ENCODE data around the gene TRIM52. TPM values are rescaled to one million over a fixed set of nuclear protein-coding genes. Genes with fewer than 3 reads are reported as not detected.

TRIM52 gene
- total RNA-seq, 1 experiment from 2014 or later, result 7.8 TPM

DNA sequence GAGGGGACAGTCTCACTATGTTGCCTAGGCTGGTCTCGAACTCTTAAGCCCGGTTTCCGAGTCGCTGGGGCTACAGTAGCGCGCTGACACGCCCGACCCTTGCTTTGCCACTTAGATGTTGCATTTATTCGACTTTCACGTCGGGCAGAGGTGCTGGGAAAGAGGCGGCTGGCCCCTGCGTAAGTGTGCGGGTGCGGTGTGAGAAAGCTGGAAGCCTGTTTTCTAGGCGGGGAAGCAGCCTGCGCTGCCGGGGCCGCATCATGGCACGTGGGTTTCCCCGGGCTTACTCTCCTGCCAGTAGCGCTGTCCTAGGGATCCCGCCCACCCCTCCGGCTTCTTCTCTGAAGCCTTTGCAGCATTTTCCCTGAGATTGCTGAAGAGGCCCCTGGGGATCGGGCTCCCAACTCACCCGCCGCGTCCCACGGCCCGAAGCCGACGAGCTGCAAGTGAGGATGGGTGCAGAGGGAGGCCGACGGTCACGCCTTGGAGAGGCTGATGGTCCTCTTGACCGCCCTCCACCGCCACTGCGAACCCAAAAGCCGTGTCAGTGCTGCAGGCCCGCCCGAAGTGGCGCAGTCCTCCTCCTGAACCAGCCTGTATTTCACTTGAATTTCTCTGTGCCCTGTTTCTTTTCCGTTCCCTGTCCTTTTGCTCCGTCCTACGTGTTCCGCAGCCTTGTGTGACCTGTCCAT lies 43.7 kb downstream of the TRIM52 start:
- ATAC-seq (peak; percentile 2), DNase-seq (ENCODE audit: low spot score) (peak; percentile 71)
- POLR2A ChIA-PET, result no interaction called here
- no peaks in the 10 kb centered on the region for H3K9me3 Mint-ChIP-seq
- peaks cover 33% of the 10 kb centered on the region for H3K27me3 Mint-ChIP-seq (ENCODE audit: low read depth)
- H3K4me3 Mint-ChIP-seq, result peak overlapping the region; percentile 94
- H3K4me1 Mint-ChIP-seq, result peaks cover 24% of the 10 kb centered on the region
- TF ChIP-seq ETV6 (CRISPR knock-in tag; IDR thresholded peaks at IDR 0.05), result peak; percentile 52; the same call in 1 of the 2 replicates
- TF ChIP-seq, protein P1, sequence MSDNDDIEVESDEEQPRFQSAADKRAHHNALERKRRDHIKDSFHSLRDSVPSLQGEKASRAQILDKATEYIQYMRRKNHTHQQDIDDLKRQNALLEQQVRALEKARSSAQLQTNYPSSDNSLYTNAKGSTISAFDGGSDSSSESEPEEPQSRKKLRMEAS (CRISPR knock-in tag; IDR thresholded peaks at IDR 0.05), result peak; percentile 52; the same call in 1 of the 2 replicates
- 0 out of 2 replicates have a peak, but pooled peaks have one; percentile 76 for TF ChIP-seq FOXP1 (CRISPR knock-in tag; IDR thresholded peaks at IDR 0.05; ENCODE audit: borderline replicate concordance)
- no peak for TF ChIP-seq ZNF396 (CRISPR knock-in tag; IDR thresholded peaks at IDR 0.05; ENCODE audit: borderline replicate concordance)
- TF ChIP-seq, protein P2, sequence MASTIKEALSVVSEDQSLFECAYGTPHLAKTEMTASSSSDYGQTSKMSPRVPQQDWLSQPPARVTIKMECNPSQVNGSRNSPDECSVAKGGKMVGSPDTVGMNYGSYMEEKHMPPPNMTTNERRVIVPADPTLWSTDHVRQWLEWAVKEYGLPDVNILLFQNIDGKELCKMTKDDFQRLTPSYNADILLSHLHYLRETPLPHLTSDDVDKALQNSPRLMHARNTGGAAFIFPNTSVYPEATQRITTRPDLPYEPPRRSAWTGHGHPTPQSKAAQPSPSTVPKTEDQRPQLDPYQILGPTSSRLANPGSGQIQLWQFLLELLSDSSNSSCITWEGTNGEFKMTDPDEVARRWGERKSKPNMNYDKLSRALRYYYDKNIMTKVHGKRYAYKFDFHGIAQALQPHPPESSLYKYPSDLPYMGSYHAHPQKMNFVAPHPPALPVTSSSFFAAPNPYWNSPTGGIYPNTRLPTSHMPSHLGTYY (CRISPR knock-in tag; IDR thresholded peaks at IDR 0.05), result no peak
- no peak for TF ChIP-seq ESRRA (CRISPR knock-in tag; IDR thresholded peaks at IDR 0.05; ENCODE audit: borderline replicate concordance)
- TF ChIP-seq, protein P3, sequence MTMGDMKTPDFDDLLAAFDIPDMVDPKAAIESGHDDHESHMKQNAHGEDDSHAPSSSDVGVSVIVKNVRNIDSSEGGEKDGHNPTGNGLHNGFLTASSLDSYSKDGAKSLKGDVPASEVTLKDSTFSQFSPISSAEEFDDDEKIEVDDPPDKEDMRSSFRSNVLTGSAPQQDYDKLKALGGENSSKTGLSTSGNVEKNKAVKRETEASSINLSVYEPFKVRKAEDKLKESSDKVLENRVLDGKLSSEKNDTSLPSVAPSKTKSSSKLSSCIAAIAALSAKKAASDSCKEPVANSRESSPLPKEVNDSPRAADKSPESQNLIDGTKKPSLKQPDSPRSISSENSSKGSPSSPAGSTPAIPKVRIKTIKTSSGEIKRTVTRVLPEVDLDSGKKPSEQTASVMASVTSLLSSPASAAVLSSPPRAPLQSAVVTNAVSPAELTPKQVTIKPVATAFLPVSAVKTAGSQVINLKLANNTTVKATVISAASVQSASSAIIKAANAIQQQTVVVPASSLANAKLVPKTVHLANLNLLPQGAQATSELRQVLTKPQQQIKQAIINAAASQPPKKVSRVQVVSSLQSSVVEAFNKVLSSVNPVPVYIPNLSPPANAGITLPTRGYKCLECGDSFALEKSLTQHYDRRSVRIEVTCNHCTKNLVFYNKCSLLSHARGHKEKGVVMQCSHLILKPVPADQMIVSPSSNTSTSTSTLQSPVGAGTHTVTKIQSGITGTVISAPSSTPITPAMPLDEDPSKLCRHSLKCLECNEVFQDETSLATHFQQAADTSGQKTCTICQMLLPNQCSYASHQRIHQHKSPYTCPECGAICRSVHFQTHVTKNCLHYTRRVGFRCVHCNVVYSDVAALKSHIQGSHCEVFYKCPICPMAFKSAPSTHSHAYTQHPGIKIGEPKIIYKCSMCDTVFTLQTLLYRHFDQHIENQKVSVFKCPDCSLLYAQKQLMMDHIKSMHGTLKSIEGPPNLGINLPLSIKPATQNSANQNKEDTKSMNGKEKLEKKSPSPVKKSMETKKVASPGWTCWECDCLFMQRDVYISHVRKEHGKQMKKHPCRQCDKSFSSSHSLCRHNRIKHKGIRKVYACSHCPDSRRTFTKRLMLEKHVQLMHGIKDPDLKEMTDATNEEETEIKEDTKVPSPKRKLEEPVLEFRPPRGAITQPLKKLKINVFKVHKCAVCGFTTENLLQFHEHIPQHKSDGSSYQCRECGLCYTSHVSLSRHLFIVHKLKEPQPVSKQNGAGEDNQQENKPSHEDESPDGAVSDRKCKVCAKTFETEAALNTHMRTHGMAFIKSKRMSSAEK (CRISPR knock-in tag; IDR thresholded peaks at IDR 0.05; ENCODE audit: borderline replicate concordance), result no peak
- TF ChIP-seq ZBTB43 (CRISPR knock-in tag; IDR thresholded peaks at IDR 0.05), result 0 out of 2 replicates have a peak, but pooled peaks have one; percentile 19
- TF ChIP-seq, protein P4, sequence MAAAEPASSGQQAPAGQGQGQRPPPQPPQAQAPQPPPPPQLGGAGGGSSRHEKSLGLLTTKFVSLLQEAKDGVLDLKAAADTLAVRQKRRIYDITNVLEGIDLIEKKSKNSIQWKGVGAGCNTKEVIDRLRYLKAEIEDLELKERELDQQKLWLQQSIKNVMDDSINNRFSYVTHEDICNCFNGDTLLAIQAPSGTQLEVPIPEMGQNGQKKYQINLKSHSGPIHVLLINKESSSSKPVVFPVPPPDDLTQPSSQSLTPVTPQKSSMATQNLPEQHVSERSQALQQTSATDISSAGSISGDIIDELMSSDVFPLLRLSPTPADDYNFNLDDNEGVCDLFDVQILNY (CRISPR knock-in tag; IDR thresholded peaks at IDR 0.05), result no peak
- 0 out of 2 replicates have a peak, but pooled peaks have one; percentile 35 for TF ChIP-seq IRF1 (CRISPR knock-in tag; IDR thresholded peaks at IDR 0.05)
- no peak for TF ChIP-seq ZNF138 (CRISPR knock-in tag; conservative IDR thresholded peaks at IDR 0.05)
- TF ChIP-seq, protein P5, sequence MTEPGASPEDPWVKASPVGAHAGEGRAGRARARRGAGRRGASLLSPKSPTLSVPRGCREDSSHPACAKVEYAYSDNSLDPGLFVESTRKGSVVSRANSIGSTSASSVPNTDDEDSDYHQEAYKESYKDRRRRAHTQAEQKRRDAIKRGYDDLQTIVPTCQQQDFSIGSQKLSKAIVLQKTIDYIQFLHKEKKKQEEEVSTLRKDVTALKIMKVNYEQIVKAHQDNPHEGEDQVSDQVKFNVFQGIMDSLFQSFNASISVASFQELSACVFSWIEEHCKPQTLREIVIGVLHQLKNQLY (CRISPR knock-in tag; IDR thresholded peaks at IDR 0.05), result no peak
- TF ChIP-seq ATF1 (CRISPR knock-in tag; IDR thresholded peaks at IDR 0.05), result no peak
- TF ChIP-seq NFATC4 (CRISPR knock-in tag; IDR thresholded peaks at IDR 0.05), result no peak
- TF ChIP-seq, protein P6, sequence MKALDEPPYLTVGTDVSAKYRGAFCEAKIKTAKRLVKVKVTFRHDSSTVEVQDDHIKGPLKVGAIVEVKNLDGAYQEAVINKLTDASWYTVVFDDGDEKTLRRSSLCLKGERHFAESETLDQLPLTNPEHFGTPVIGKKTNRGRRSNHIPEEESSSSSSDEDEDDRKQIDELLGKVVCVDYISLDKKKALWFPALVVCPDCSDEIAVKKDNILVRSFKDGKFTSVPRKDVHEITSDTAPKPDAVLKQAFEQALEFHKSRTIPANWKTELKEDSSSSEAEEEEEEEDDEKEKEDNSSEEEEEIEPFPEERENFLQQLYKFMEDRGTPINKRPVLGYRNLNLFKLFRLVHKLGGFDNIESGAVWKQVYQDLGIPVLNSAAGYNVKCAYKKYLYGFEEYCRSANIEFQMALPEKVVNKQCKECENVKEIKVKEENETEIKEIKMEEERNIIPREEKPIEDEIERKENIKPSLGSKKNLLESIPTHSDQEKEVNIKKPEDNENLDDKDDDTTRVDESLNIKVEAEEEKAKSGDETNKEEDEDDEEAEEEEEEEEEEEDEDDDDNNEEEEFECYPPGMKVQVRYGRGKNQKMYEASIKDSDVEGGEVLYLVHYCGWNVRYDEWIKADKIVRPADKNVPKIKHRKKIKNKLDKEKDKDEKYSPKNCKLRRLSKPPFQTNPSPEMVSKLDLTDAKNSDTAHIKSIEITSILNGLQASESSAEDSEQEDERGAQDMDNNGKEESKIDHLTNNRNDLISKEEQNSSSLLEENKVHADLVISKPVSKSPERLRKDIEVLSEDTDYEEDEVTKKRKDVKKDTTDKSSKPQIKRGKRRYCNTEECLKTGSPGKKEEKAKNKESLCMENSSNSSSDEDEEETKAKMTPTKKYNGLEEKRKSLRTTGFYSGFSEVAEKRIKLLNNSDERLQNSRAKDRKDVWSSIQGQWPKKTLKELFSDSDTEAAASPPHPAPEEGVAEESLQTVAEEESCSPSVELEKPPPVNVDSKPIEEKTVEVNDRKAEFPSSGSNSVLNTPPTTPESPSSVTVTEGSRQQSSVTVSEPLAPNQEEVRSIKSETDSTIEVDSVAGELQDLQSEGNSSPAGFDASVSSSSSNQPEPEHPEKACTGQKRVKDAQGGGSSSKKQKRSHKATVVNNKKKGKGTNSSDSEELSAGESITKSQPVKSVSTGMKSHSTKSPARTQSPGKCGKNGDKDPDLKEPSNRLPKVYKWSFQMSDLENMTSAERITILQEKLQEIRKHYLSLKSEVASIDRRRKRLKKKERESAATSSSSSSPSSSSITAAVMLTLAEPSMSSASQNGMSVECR (CRISPR knock-in tag; IDR thresholded peaks at IDR 0.05; ENCODE audit: borderline replicate concordance), result peak; percentile 39; the same call in 1 of the 2 replicates
- TF ChIP-seq ZNF416 (CRISPR knock-in tag; IDR thresholded peaks at IDR 0.05), result no peak
- no peak for TF ChIP-seq RELA (CRISPR knock-in tag; IDR thresholded peaks at IDR 0.05; ENCODE audit: borderline replicate concordance)
- TF ChIP-seq ZNF317 (CRISPR knock-in tag; IDR thresholded peaks at IDR 0.05; ENCODE audit: borderline replicate concordance, low read depth), result no peak
- no peak for TF ChIP-seq TEAD1 (CRISPR knock-in tag; IDR thresholded peaks at IDR 0.05)
- no peak for TF ChIP-seq SMAD3 (CRISPR knock-in tag; IDR thresholded peaks at IDR 0.05; ENCODE audit: borderline replicate concordance)
- CTCF ChIA-PET, result interaction anchor here (1.0 kb wide), 1 partner anchor 26 kb away, joined by 3 read pairs; no protein-coding TSS in a partner anchor
- peak overlapping the region; percentile 58 for H3K27ac Mint-ChIP-seq
- no peaks in the 10 kb centered on the region for H3K36me3 Mint-ChIP-seq
